Right forelimb (tissue), 1 donor: Measurements from ENCODE around the gene ACOXL.

Experiments used
- DNase-seq: peaks from one replicate; pipeline ENCODE4 v3.0.0-alpha.2; 2018

ACOXL gene

DNA sequence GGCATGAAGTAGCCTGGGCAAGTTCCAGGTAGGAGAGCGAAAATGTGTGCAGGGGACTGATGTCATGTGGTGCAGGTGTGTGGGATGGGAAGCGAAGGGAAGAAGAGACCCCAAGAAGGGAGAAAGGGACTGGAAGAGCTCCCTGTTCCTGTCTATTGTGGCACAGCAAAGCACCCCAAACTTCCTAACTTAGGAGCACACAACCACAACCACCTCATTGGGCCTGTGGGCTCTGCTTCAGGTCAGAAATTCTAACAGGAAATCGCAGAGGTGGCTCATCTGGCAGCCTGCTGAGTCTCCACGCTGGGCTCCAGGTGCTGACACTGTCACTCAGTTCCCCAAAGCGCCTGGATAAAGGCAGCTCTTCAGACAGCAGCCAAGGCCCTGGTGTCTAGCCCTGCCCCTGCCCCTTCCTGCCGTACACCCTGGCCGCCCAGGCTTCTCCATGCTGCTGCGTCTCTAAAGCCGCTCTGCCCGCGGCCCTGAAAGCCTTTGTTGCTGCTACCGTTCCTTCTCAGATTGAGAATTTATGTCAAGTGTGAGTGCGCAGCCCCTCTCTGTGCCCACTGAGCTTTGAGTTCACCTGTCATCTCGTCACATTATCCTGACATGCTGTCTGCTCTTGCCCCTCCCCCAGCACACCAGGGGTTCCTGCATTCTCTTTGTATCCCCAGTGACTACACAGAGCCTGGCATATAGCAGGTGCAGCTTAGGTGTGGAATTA is 248.1 kb downstream of the ACOXL start:
- DNase-seq: no peak

- DNase-seq: no peak
Observed at GRCh38 chr2:110983133-110983532, 250.8 kb downstream of the ACOXL start.

GRCh38 chr2:110984694-110985490 is 252.5 kb downstream of the ACOXL start:
- DNase-seq: no peak

GRCh38 chr2:110990440-110990839 is 258.1 kb downstream of the ACOXL start:
- no peak for DNase-seq

- DNase-seq: no peak
Observed at GRCh38 chr2:110991911-110992310, 259.5 kb downstream of the ACOXL start.

DNA sequence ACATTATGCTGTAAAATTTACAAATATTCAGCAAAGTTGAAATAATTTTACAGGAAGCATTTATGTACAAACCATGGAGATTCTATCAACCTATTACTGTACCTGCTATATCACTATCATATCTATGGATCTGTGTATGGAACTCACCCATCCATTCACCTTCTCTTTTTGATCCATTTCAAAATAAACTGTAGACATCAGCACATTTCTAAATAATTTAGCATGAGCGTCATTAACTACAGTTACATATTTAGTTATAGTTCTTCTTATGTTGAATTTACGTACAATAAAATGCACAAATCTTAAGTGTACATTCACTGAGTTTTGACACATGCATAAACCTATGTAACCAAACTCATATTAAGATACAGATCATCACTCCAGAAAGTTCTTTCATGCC is 260.5 kb downstream of the ACOXL start:
- DNase-seq: no peak

DNA sequence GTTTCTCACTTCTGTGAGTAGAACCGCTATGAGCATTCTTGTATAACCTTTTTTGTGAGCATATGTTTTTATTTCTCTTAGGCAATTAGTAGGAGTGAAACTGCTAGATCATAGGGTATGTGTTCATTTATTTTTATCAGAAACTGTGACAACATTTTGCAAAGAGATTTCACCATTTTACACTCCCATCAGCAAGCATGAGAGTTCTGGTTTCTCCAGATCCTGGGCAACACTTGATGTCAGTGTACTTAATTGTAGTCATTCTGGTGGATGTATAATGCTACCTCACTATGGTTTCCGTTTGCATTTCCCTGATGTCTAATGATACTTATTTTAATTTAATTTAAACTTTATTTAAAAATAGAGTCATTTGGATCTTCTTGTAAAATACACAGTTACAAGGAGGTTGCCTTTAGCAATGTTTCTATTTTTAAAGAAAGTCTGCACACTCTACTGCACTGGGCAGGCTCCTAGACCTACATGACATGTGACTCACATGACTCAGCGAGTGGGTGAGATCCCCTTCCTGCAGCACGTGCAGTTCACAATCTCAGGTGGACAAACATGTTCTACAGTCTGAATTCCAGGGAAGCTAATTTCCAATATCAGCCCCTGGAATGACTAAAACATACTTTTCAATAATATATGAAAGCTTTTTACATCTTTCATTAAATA is 261.3 kb downstream of the ACOXL start:
- DNase-seq: no peak

- no peak for DNase-seq
Observed at GRCh38 chr2:110994250-110994961, 262.0 kb downstream of the ACOXL start.

DNA sequence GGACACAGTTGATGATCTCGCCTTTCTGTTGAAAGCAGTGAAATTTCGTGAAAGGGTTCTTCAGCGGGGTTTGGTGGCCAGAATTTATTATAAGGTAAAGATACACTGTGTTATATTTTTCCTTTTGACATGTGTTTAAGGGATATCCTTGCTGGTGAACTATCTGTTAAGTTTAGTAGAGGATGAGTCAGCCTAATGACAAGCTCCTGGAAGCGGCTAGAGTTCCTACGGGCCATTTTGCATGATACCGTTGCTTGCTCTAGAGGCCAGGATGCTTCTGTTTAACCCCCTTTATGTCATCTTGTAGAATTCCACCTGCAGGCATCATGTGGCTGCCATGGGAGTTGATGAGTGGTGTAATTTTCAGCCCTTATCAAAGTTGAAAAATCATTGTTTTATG is 263.5 kb downstream of the ACOXL start:
- DNase-seq: no peak

DNA sequence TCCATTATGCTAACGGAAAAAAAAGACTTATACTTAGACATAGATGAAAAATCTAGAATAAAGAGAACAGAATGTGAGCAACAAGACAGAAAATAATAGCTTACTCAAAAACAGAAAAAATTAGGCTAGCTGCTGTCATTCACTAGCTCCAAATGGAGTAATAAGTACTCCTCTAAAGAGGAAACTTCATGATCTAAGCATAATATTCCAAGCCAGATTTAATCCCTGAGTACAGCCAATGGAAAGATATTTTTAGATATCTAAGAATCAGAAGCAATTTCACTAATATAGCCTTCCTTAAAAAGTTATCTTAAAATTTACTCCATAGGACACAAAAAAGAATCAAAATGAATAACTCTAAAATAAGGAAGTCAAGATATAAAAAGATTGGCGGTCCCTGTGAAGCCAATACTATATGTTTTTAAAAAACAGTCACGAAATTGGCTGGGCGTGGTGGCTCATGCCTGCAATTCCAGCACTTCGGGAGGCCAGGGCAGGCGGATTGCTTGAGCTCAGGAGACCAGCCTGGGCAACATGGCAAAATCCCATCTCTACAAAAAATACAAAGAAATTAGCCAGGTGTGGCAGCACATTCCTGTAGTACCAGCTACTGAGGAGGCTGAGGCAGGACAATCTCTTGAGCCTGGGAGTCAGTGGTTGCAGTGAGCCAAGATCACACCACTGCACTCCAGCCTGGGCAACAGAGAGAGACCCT is 265.1 kb downstream of the ACOXL start:
- DNase-seq: no peak

DNA sequence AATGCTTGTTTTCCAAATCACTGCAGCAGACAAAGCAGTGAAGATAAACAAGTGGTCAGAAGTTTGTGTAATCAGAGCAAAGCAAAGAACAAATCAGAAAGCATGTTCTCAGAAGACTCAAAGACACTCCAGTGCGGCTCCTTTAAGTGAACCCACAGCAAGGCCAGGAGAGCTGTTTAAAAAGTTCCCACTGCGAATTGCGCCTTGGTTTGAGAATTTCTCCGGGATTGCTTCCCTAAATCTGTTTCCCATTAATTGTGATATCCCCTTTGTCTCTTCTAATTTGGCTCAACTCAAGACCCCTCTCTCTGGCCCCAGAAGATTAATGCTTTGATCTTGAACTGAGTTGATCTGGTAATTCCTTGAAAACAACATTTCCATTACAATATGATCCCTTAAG is 265.9 kb downstream of the ACOXL start:
- DNase-seq: no peak

GRCh38 chr2:110999626-111000025 is 267.3 kb downstream of the ACOXL start:
- DNase-seq: no peak

DNA sequence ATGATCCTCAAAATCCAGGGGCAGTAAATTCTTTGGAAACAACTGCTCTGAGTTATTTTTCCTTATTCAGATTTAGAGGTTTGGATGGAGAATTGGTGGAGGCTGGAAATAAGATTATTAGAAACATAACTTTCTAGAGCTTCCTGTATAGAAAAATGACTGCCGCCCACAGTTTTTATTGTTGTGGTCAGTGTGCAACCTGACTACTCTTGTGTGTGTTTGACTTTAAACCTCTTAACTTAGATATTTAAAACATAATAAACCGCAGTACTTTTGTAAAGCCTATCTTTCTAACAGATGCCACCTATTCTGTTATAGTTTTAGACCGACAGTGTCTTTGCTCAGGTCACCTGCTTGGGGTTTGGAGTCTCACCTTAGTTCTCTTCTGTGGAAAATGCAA is 272.9 kb downstream of the ACOXL start:
- DNase-seq: no peak

GRCh38 chr2:111005821-111006220 is 273.4 kb downstream of the ACOXL start:
- no peak for DNase-seq

DNA sequence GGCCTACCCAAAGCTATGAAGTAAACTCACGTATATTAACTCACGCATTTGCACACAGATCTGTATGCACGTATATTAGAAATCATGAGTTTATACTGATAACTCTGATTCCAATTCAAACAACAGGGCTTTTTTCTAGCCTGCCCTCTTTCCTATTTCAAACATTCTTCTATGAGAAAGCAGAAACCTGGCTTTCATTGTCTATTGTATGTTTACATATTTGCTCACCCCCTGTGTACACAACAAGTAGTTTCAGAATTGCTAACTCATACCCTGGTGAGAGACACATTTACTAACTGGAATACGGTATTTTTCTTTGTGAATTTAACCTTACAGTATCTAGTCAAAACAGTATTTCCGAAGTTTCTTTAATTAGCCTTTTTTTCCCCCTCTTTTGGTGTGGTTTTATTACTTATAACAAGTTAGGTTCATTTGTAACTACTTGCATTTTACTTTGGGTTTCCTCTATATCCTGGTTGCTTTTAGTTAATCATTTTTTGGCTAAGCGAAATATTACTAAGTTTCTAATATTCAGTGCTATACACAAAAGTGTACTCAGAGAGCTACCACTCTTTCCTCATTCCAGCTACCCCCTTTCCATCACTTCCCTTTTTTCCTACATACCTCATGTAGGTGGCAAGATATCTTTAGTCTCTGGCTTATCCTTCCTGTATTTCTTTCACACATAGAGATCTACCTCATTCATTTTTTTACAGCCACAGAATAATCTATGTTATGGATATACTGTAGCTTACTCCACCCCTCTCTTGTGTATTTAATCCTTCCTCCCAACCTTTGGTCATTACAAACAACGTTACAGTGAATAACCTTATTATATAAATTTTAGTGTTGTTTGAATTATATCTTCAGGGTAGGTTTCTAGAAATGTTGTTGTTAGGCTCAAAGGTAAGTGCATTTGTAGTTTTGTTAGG is 275.6 kb downstream of the ACOXL start:
- DNase-seq: no peak

- DNase-seq: no peak
Observed at GRCh38 chr2:111011218-111011617, 278.8 kb downstream of the ACOXL start.

DNA sequence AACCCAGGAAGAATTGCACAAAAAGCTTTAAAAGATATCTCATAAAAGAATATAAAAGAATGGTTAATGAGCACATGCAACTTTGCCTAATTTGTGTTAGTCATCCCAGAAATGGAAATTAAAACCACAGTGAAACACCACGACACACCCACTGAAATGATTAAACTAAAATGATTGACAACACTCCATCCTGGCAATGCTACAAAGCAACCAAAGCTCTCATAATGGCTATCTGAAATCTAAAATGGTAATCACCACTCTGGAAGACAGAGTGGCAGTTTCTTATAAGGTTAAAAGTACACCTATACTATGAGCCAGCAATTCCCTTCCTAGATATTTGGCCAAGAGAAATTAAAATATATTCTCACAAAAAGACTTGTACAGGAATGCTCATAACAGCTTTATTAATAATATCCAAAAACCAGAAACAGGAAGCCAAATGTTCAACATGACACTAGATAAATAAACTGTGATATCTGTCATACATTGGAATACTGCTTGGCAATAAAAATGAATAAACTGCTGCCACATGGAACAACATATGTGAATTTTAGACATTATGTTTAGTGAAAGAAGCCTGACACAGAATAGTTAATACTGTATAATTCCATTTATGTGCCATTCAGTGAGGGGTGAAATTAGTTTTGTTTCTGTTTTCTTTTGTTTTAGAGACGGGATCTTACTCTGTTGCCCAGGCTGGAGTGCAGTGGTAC is 283.1 kb downstream of the ACOXL start:
- DNase-seq: no peak

DNA sequence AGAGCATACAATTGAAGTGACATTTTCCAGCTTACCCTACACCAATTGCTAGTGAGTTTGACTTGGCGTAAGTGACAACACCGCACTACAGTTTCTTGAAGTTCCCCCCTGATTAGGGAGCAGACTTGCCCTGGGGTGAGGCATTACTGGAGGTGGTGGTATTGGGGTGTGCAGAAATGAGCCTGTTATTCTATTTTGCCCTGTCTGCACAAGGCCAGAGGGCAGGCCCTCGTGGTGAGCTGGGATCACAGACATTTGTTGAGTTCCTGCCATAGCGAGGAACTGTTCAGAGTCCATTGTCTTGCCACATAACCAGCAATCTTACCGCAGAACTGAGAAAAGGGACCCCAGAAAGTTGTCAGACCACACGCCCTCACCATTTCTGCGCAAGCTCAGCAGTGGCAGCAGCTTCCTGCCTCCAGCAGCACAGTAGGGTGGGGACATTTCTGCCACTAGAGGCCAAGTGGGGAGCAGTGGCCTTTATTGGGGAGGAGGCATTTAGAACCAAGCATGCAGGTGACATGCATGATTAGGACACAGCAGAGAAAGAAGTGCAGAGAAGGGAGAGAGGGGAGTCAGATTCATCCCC is 284.8 kb downstream of the ACOXL start:
- no peak for DNase-seq

DNA sequence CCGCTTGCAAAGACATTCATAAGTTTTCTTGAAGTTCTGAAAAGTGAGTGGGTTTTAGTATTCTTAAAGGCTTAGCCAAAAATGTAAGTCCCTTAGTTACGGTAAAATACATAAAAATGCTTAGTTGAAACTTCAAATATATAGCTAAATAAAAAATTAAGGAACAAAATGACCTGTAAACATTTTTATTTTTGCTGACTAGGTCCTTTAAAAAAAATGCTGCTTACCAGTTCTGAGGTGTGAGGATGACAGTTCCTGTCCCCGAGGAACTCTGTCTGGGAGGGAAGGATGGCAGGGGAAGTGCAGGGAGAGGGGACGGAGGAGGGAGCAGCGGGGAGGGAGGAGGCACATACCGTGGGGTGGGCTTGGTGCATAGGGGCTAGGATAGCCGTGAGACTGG is 285.5 kb downstream of the ACOXL start:
- DNase-seq: no peak

- DNase-seq: no peak
Observed at GRCh38 chr2:111019381-111019780, 287.0 kb downstream of the ACOXL start.
